Measurements from ENCODE around the gene CAMKMT.

CAMKMT gene

GRCh38 chr2:44361330-44362206 lies at the start of gene CAMKMT, which contains the start of gene PREPL:
Gene CAMKMT, plus strand, starts transcription at chr2:44361947.
Gene PREPL, minus strand, starts transcription at chr2:44361494. Its CDS starts 15,152 bp downstream, at chr2:44346342.
- in situ Hi-C loops (cut with HindIII; ENCODE audit: low sequenced_read_pairs), result no loop called here
- peak within 1 kb of the TSS; percentile 85 for H3K4me3 ChIP-seq (ENCODE audit: low read depth, low read length)
- peak; percentile 99 for DNase-seq (ENCODE audit: low read depth, low spot score)
- TF ChIP-seq, protein P1, sequence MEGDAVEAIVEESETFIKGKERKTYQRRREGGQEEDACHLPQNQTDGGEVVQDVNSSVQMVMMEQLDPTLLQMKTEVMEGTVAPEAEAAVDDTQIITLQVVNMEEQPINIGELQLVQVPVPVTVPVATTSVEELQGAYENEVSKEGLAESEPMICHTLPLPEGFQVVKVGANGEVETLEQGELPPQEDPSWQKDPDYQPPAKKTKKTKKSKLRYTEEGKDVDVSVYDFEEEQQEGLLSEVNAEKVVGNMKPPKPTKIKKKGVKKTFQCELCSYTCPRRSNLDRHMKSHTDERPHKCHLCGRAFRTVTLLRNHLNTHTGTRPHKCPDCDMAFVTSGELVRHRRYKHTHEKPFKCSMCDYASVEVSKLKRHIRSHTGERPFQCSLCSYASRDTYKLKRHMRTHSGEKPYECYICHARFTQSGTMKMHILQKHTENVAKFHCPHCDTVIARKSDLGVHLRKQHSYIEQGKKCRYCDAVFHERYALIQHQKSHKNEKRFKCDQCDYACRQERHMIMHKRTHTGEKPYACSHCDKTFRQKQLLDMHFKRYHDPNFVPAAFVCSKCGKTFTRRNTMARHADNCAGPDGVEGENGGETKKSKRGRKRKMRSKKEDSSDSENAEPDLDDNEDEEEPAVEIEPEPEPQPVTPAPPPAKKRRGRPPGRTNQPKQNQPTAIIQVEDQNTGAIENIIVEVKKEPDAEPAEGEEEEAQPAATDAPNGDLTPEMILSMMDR (IDR thresholded peaks at IDR 0.05; ENCODE audit: low read depth, low read length), result no peak

DNA sequence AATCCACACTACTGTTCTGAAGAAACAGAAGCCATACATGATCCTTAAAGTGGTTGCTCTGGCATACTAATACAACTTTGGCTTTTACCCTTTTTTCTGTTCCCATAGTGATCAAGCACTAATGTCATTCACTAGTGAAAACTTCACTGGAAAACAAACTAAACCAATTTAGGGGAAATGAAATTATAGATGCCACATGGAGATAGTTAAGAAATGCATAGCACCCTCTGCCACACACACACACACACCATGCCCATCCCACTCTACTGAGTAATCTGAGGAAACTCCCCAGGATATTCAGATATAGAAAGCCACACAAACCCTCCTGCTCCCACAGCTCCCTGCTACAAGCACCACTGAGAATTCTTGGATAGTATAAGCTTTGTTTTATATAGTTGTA lies 47.4 kb upstream of the CAMKMT start:
- in situ Hi-C loops (cut with HindIII; ENCODE audit: low sequenced_read_pairs), result no loop called here
- no peak for DNase-seq (ENCODE audit: low read depth, low spot score)
- H3K4me3 ChIP-seq (ENCODE audit: low read depth, low read length), result no peak overlapping the region
- TF ChIP-seq, protein P1 (IDR thresholded peaks at IDR 0.05; ENCODE audit: low read depth, low read length), result no peak

DNA sequence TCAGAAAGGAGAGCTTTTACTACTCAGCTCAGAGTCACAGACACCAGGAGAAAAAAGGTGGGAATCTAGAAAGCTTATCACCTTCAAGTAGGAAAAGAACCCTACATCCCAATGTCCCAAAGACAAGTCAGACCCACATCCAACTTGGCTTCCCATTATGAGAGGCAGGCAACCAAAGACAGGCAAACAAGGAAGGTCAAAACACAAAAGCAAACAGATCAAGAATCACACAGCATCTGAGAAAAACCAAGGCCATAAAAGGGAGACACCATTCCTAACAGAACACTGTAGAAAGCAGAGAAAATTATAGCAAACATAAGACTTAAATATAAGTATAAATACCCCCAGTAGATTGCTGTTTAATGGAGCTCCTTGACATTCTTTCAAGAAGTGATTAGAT lies 45.8 kb upstream of the CAMKMT start:
- TF ChIP-seq, protein P1 (IDR thresholded peaks at IDR 0.05; ENCODE audit: low read depth, low read length), result no peak
- in situ Hi-C loops (cut with HindIII; ENCODE audit: low sequenced_read_pairs), result no loop called here
- H3K4me3 ChIP-seq (ENCODE audit: low read depth, low read length), result no peak overlapping the region
- DNase-seq (ENCODE audit: low read depth, low spot score), result no peak

DNA sequence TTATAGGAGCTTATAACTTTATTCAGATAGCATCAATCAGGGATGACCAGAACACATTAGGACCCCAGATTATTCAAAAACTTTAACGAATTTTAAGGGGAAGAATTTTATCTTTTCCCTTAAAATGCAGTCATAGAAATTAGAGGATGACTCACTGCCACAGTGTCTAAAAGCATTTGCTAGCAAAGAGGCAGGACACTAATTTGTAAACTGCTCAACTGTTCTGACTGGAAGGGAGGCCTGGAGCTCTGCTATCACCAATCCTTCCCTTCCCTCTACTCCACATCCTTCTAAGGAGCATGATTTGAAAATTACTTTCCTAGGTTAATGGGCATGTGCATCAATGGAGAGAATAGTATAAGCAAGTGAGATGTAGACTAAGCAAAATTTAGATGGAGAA lies 40.9 kb upstream of the CAMKMT start:
- TF ChIP-seq, protein P1 (IDR thresholded peaks at IDR 0.05; ENCODE audit: low read depth, low read length), result no peak
- H3K4me3 ChIP-seq (ENCODE audit: low read depth, low read length), result no peak overlapping the region
- no peak for DNase-seq (ENCODE audit: low read depth, low spot score)
- in situ Hi-C loops (cut with HindIII; ENCODE audit: low sequenced_read_pairs), result no loop called here

GRCh38 chr2:44321360-44321759 lies 40.4 kb upstream of the CAMKMT start:
- TF ChIP-seq, protein P1 (IDR thresholded peaks at IDR 0.05; ENCODE audit: low read depth, low read length), result no peak
- no peak for DNase-seq (ENCODE audit: low read depth, low spot score)
- H3K4me3 ChIP-seq (ENCODE audit: low read depth, low read length), result no peak overlapping the region
- in situ Hi-C loops (cut with HindIII; ENCODE audit: low sequenced_read_pairs), result no loop called here

- in situ Hi-C loops (cut with HindIII; ENCODE audit: low sequenced_read_pairs), result no loop called here
- TF ChIP-seq, protein P1 (IDR thresholded peaks at IDR 0.05; ENCODE audit: low read depth, low read length), result no peak
- H3K4me3 ChIP-seq (ENCODE audit: low read depth, low read length), result no peak overlapping the region
- DNase-seq (ENCODE audit: low read depth, low spot score), result peak; percentile 67
Observed at GRCh38 chr2:44324971-44325426, 36.7 kb upstream of the CAMKMT start.

All from astrocyte of the spinal cord (primary cell).